ENCODE measurements around the gene FNIP1. TPM values are rescaled to one million over a fixed set of nuclear protein-coding genes. Genes with fewer than 3 reads are reported as not detected.

FNIP1 gene
- total and polyA plus RNA-seq, 2 of the 8 experiments (the other 6 are each of a cell fraction or from before 2014, with no cell fraction given): 3.5 to 17.3 TPM

DNA sequence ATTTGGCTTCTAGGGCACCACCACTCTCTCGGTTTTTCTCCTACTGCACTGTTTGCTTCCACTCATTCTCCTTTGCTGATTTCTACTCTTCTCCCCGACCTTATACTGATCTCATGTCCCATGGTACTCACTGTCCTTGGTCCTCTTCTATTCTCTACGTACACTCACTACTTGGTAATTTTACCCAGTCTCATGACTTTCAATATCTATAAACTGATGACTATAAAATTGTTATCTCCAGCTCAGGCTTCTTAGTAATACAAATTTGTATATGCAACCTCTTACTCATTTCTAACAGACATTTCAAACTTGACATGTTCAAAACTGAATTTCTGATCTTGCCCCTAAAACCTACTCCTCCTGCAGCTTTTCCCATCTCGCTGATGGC is 165.9 kb downstream of the FNIP1 start:
- no peak for FAIRE-seq
- Histone ChIP-seq H3K4me2 (ENCODE audit: insufficient read depth in 1 of 2, low read depth in 2 of 2, low read length in 2 of 2) (no peak overlapping the region), H3K27ac (ENCODE audit: low read depth, low read length) (no peak overlapping the region), H3K79me2 (ENCODE audit: control insufficient read depth in 1 of 2, insufficient read depth in 2 of 2, low read length in 2 of 2) (peaks cover 20 to 89% of the 10 kb centered on the region in 2 experiments), H2BK5ac (ENCODE audit: low read depth, low read length) (no peak overlapping the region), H3K18ac (ENCODE audit: extremely low read depth, low read length) (no peak overlapping the region), H3K27me3 (replicated peaks in 1 of 4; ENCODE audit: control insufficient read depth in 3 of 4, extremely low read depth in 1 of 4, insufficient read depth in 3 of 4, low read length in 3 of 4) (no peaks in the 10 kb centered on the region), H4K91ac (replicated peaks; ENCODE audit: insufficient read length, low read length) (no peak overlapping the region), H2BK12ac (ENCODE audit: low read depth, low read length) (no peak overlapping the region), H2BK120ac (replicated peaks; ENCODE audit: low read depth, low read length) (no peak overlapping the region), H3K56ac (replicated peaks; ENCODE audit: insufficient read length, low read depth, low read length) (no peak overlapping the region), H3K36me3 (ENCODE audit: control insufficient read depth in 2 of 4, insufficient read depth in 4 of 4, low read length in 3 of 4) (no peaks in the 10 kb centered on the region), H3K4me1 (replicated peaks in 1 of 4; ENCODE audit: control insufficient read depth in 3 of 4, insufficient read depth in 4 of 4, low read length in 3 of 4) (peaks cover 0 to 2% (median 0%) of the 10 kb centered on the region in 4 experiments; a peak in 1 of 7 replicates), H4K5ac (ENCODE audit: insufficient read length, low read depth, low read length) (no peak overlapping the region), H4K20me1 (replicated peaks in 1 of 2; ENCODE audit: control insufficient read depth in 1 of 2, insufficient read depth in 2 of 2, low read length in 2 of 2) (peaks cover 2 to 12% of the 10 kb centered on the region in 2 experiments), H2AFZ (ENCODE audit: low read length) (no peak overlapping the region), H2BK20ac (ENCODE audit: low read length) (no peak overlapping the region), H3K23ac (ENCODE audit: insufficient read length) (no peak overlapping the region), H3K79me1 (ENCODE audit: low read depth, low read length) (peaks cover 5% of the 10 kb centered on the region), H3K4ac (replicated peaks; ENCODE audit: insufficient read length, low read depth, low read length) (no peak overlapping the region), H3K4me3 (ENCODE audit: extremely low read depth in 1 of 4, insufficient read depth in 2 of 4, low read depth in 3 of 4, low read length in 4 of 4) (no peak overlapping the region), H2BK15ac (ENCODE audit: low read length) (no peak overlapping the region), H3K23me2 (ENCODE audit: low read depth, low read length) (peaks cover 2% of the 10 kb centered on the region; the same call in 1 of the 2 replicates), H3K9ac (replicated peaks in 1 of 4; ENCODE audit: extremely low read depth in 1 of 4, low read depth in 3 of 4, low read length in 3 of 4) (no peak overlapping the region), H3K9me3 (ENCODE audit: insufficient read depth in 2 of 2, low read depth in 1 of 2, low read length in 1 of 2) (no peaks in the 10 kb centered on the region), H4K8ac (ENCODE audit: extremely low read depth, insufficient read depth, low read length) (no peak overlapping the region), H2AK5ac (ENCODE audit: low read depth, low read length) (no peak overlapping the region), H3K14ac (ENCODE audit: insufficient read length) (no peak overlapping the region)
- ChIA-PET POLR2A (ENCODE audit: partially characterized antibody) (no interaction called here), CTCF (ENCODE audit: partially characterized antibody) (interaction anchor here (0.6 to 3.6 kb wide), 4 partner anchors 42 to 208 kb away, joined by 3 to 17 read pairs (median 3); no protein-coding TSS in a partner anchor)
- no peak for DNase-seq (ENCODE audit: low read depth in 1 of 2, low spot score in 2 of 2)
- TF ChIP-seq NANOG (IDR thresholded peaks at IDR 0.05; ENCODE audit: insufficient read depth, low read depth, low read length, poor library complexity, severe bottlenecking): no peak
- TF ChIP-seq RNF2 (IDR thresholded peaks at IDR 0.05; ENCODE audit: borderline replicate concordance, low read depth, low read length, missing control alignments, poor library complexity, severe bottlenecking): no peak
- no peak for TF ChIP-seq JUN (IDR thresholded peaks at IDR 0.05; ENCODE audit: low read depth, low read length)
- TF ChIP-seq SP1 (IDR thresholded peaks at IDR 0.05; ENCODE audit: low read depth, low read length): no peak
- TF ChIP-seq SP2 (IDR thresholded peaks at IDR 0.05; ENCODE audit: low read length): no peak
- no peak for TF ChIP-seq PHF8 (conservative IDR thresholded peaks at IDR 0.05; ENCODE audit: low read depth, low read length)
- no peak for TF ChIP-seq RFX5 (IDR thresholded peaks at IDR 0.05; ENCODE audit: borderline replicate concordance, low read depth, low read length)
- no peak for TF ChIP-seq SAP30 (IDR thresholded peaks at IDR 0.05; ENCODE audit: insufficient read depth, insufficient replicate concordance, low read length)
- no peak for TF ChIP-seq ATF3 (IDR thresholded peaks at IDR 0.05; ENCODE audit: insufficient read depth, low read depth, low read length)
- TF ChIP-seq SIX5 (IDR thresholded peaks at IDR 0.05; ENCODE audit: low read depth, low read length): no peak
- no peak for TF ChIP-seq TAF7 (optimal IDR thresholded peaks at IDR 0.05; ENCODE audit: borderline replicate concordance, low read depth, low read length)
- no peak for TF ChIP-seq CEBPB (IDR thresholded peaks at IDR 0.05; ENCODE audit: low read depth, low read length)
- TF ChIP-seq NRF1 (IDR thresholded peaks at IDR 0.05; ENCODE audit: low read depth, low read length): no peak
- WGBS, 2 experiments (ENCODE audit: extremely low coverage in 1 of 2, insufficient coverage in 1 of 2, insufficient read length in 1 of 2, insufficient replicate concordance in 2 of 2, low coverage in 1 of 2, low lambda C conversion rate in 2 of 2, missing lambda C conversion rate in 1 of 2): 85% methylated on average over 4 of the region's 4 CpGs; no CpG with 5 or more reads in 1 of the 2 experiments
